Neural crest cell (in vitro differentiated cells): ENCODE data around the gene MAN2C1. TPM values are rescaled to one million over a fixed set of nuclear protein-coding genes. Genes with fewer than 3 reads are reported as not detected.
"Not testable (repeated sequence)": the region's sequence is repeated elsewhere in the genome, so short reads cannot be mapped to it uniquely, and the experiment has no call there.

Experiments used
- DNase-seq: peaks from one replicate; pipeline ENCODE4 v3.0.0; 2021; ENCODE audit warnings: low read depth, mixed read lengths, low spot score
- H3K27ac Mint-ChIP-seq: one replicate; pipeline ENCODE4 v1.8.0; 2021; ENCODE audit warnings: mild to moderate bottlenecking, mixed read lengths; ENCODE audit not compliant: unreplicated experiment
- H3K27me3 Mint-ChIP-seq: 2 replicates; pipeline ENCODE4 v1.8.0; 2021; ENCODE audit warnings: low read depth, mild to moderate bottlenecking, mixed read lengths
- H3K36me3 Mint-ChIP-seq: 2 replicates; pipeline ENCODE4 v1.8.0; 2021; ENCODE audit warnings: low read depth, mild to moderate bottlenecking, mixed read lengths
- H3K4me1 Mint-ChIP-seq: 2 replicates; pipeline ENCODE4 v1.8.0; 2021; ENCODE audit warnings: mixed read lengths
- H3K4me3 Mint-ChIP-seq: one replicate; pipeline ENCODE4 v1.8.0; 2021; ENCODE audit warnings: mild to moderate bottlenecking, mixed read lengths
- H3K9me3 Mint-ChIP-seq: 2 replicates; pipeline ENCODE4 v1.8.0; 2021; ENCODE audit warnings: mixed read lengths
- total RNA-seq: library from RNA; stranded (reverse); gene quantifications from 2 replicates; pipeline ENCODE4 v1.2.1, GENCODE V29; 2021
- TF ChIP-seq, protein P1 (sequence below): fragments of 200-600 bp; sonication (generic); conservative IDR thresholded peaks from 2 replicates; pipeline ENCODE4 v1.5.0; 2021; ENCODE audit warnings: antibody characterized with exemption, mild to moderate bottlenecking

Gene MAN2C1
- total RNA-seq, 1 donor from 2014 or later: 222 TPM

DNA sequence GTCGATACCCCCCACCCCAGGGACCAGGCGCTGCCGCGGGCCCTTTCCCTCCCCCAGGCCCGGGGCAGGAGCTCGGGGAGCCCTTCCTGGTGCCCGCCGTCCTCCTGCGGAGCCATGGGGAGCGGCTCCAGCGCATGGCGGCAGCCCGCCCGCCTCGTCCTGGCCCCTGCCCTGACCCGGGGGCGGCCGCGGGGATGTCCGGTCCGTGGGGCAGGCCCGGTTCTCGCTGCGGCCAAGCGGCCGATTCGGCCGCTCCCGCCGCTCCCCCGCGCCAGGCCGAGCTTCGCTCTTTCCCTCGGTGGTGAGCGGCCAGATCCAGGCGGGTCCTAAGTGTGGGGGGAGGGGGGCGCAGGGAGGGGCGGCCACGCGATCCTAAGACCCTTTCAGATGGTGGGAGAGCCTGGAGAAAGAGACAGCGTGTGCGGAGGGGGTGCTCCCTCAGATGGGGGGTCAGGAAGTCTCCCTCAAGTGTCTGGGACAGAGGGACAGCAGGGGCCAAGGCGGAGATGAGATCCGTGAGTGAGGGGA is 20.3 kb downstream of the MAN2C1 start:
- peak overlapping the region; percentile 89 for H3K4me3 Mint-ChIP-seq
- H3K9me3 Mint-ChIP-seq: no peaks in the 10 kb centered on the region
- no peak for DNase-seq
- H3K4me1 Mint-ChIP-seq: peaks cover 11% of the 10 kb centered on the region
- TF ChIP-seq, protein P1, sequence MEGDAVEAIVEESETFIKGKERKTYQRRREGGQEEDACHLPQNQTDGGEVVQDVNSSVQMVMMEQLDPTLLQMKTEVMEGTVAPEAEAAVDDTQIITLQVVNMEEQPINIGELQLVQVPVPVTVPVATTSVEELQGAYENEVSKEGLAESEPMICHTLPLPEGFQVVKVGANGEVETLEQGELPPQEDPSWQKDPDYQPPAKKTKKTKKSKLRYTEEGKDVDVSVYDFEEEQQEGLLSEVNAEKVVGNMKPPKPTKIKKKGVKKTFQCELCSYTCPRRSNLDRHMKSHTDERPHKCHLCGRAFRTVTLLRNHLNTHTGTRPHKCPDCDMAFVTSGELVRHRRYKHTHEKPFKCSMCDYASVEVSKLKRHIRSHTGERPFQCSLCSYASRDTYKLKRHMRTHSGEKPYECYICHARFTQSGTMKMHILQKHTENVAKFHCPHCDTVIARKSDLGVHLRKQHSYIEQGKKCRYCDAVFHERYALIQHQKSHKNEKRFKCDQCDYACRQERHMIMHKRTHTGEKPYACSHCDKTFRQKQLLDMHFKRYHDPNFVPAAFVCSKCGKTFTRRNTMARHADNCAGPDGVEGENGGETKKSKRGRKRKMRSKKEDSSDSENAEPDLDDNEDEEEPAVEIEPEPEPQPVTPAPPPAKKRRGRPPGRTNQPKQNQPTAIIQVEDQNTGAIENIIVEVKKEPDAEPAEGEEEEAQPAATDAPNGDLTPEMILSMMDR: no peak
- H3K36me3 Mint-ChIP-seq: no peaks in the 10 kb centered on the region
- H3K27ac Mint-ChIP-seq: no peak overlapping the region
- peaks cover 26% of the 10 kb centered on the region for H3K27me3 Mint-ChIP-seq

DNA sequence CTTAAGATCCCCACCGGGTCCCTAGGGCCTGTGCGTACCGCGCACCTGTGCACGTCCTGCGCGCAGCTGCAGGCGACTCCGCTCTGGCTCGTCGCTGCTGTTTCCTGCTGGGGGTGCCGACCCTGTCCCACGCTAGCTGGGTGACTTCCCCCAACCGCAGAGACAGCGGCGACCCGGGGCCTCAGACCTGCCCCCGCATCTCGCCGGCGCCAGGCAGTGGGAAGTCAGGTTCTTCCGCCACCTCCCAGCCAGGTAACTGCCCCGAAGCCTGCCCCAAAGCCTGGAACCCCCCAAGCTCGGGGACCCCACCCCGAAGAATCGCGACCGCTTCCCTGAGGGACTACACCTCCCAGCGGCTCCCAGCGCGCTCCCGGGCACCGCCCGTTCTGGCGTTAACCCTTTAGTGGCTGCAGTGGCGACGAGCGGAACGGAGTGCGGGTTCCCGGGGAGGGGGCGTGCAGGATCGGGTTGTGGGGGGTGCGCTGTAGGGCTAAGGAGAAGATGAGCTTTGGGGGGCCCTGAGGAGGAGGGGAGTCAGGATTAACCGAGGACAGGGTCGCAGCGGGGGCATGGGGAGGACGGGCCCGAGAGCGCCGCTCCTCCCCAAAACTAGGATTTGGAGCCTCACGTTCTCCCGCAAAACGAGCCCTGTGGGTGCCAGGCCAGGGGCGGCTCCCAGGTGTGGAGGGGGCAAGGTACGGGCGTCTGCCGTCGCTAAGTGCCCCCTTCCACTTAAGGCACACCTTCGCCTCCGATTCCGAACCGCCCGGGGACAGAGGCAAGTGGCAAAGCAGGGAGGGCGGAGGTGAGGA is 21.0 kb downstream of the MAN2C1 start:
- TF ChIP-seq, protein P1: no peak
- Mint-ChIP-seq H3K36me3 (no peaks in the 10 kb centered on the region), H3K4me1 (peaks cover 11% of the 10 kb centered on the region), H3K27me3 (peaks cover 26% of the 10 kb centered on the region), H3K4me3 (peak overlapping the region; percentile 89), H3K27ac (no peak overlapping the region), H3K9me3 (no peaks in the 10 kb centered on the region)
- peak; percentile 48 for DNase-seq

DNA sequence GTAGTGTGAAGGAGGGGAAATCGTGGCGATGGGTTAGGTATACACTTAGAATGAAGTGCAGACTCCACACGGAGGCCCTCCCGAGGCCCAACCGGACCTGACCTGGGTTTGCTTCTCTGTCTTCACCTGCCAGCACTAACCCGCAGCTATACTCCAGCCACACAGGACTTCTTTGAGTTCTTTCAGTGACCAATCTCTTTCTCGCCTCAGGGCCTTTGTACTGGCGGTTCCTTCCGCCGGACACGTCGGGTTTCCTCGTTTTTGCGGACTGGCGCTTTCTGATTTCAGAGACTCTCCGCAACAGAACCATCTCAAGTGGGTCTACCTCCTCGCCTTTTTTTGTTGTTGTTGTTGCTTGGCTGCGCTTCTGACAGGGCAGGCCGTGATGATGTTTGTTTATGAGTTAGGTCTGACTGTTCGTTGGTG is 21.6 kb downstream of the MAN2C1 start, which contains the start of gene NEIL1:
Gene NEIL1, plus strand, starts transcription at position 244 of the 426 bp plus-strand sequence. CDS start 1,867 bp downstream, outside the sequence.
- TF ChIP-seq, protein P1: no peak
- Mint-ChIP-seq H3K9me3 (no peaks in the 10 kb centered on the region), H3K4me1 (peaks cover 11% of the 10 kb centered on the region), H3K27me3 (peaks cover 26% of the 10 kb centered on the region), H3K4me3 (peak within 1 kb of the TSS; percentile 89), H3K36me3 (no peaks in the 10 kb centered on the region), H3K27ac (no peak within 1 kb of the TSS)
- DNase-seq: no peak

DNA sequence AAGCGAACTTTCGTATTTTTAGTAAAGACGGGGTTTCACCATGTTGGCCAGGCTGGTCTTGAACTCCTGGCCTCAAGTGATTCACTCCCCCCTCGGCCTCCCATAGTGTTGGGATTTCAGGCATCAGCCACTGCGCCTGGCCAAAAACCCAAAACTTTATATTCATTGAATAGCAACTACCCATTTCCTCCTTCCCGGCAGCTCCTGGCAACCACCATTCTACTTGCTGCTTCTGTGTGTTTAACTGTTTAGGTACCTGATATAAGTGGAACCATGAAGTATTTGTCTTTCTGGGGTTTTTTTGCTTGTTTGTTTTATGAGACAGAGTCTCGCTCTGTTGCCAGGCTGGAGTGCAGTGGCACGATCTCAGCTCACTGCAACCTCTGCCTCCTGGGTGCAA is 24.5 kb downstream of the MAN2C1 start:
- H3K27ac Mint-ChIP-seq, H3K9me3 Mint-ChIP-seq, DNase-seq, H3K36me3 Mint-ChIP-seq: not testable (repeated sequence)
- Mint-ChIP-seq H3K27me3 (peaks cover 24% of the 10 kb centered on the region), H3K4me3 (peak overlapping the region; percentile 81), H3K4me1 (peaks cover 11% of the 10 kb centered on the region)

DNA sequence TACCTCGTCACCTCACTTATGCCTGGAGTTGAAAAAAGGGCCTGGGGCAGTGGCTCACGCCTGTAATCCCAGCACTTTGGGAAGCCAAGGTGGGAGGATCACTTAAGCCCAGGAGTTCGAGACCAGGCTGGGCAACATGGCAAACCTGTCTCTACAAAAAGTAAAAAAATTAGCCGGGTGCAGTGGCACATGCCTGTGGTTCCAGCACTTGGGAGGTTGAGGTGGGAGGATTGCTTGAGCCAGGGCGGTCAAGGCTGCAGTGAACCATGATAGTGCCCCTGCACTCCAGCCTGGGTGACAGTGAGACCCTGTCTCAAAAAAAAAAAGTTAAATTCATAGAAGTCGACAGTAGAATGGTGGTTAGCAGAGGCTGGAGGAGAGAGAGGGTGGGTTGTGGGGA is 26.2 kb downstream of the MAN2C1 start:
- H3K27ac Mint-ChIP-seq: no peak overlapping the region
- H3K4me1 Mint-ChIP-seq: peaks cover 6% of the 10 kb centered on the region
- H3K36me3 Mint-ChIP-seq: no peaks in the 10 kb centered on the region

More for the DNA sequence above, 26.2 kb downstream of the MAN2C1 start:
- Mint-ChIP-seq H3K4me3 (no peak overlapping the region), H3K27me3 (peaks cover 16% of the 10 kb centered on the region), H3K9me3 (no peaks in the 10 kb centered on the region)
- DNase-seq: no peak
- TF ChIP-seq, protein P1: no peak
